ENCODE data around the gene PREB.
"Not testable (repeated sequence)": the region's sequence is repeated elsewhere in the genome, so short reads cannot be mapped to it uniquely, and the experiment has no call there.

The PREB gene

GRCh38 chr2:27125104-27125503 lies 9.3 kb downstream of the PREB start:
- DNase-seq = no peak

- DNase-seq = no peak
Observed at GRCh38 chr2:27123302-27124150, 10.9 kb downstream of the PREB start, which contains the start of gene ABHD1. TSS of gene ABHD1 (plus strand) at chr2:27123815. CDS start at chr2:27123949, 134 bp downstream.

GRCh38 chr2:27122791-27123190 lies 11.6 kb downstream of the PREB start:
- DNase-seq = no peak

- no peak for DNase-seq
Observed at GRCh38 chr2:27121906-27122305, 12.5 kb downstream of the PREB start.

GRCh38 chr2:27119330-27119670 lies 15.1 kb downstream of the PREB start:
- DNase-seq = not testable (repeated sequence)

GRCh38 chr2:27118525-27119329 lies 15.7 kb downstream of the PREB start, which contains the start of gene CGREF1:
TSS of gene CGREF1 (minus strand) at chr2:27119128. CDS start at chr2:27104366, 14,762 bp downstream.
- DNase-seq = no peak

GRCh38 chr2:27117995-27118524 lies 16.4 kb downstream of the PREB start:
- no peak for DNase-seq

- DNase-seq = no peak
Observed at GRCh38 chr2:27115519-27115918, 18.9 kb downstream of the PREB start.

- not testable (repeated sequence) for DNase-seq
Observed at GRCh38 chr2:27111392-27112078, 22.9 kb downstream of the PREB start.

- DNase-seq = not testable (repeated sequence)
Observed at GRCh38 chr2:27110603-27111352, 23.7 kb downstream of the PREB start.

GRCh38 chr2:27109083-27109482 lies 25.4 kb downstream of the PREB start:
- DNase-seq = no peak

GRCh38 chr2:27108221-27108620 lies 26.2 kb downstream of the PREB start:
- no peak for DNase-seq

GRCh38 chr2:27105981-27106380 lies 28.5 kb downstream of the PREB start:
- no peak for DNase-seq

GRCh38 chr2:27102329-27102728 lies 32.1 kb downstream of the PREB start:
- no peak for DNase-seq

- no peak for DNase-seq
Observed at GRCh38 chr2:27100036-27100435, 34.4 kb downstream of the PREB start.

- DNase-seq = no peak
Observed at GRCh38 chr2:27099334-27099955, 35.0 kb downstream of the PREB start.

- DNase-seq = no peak
Observed at GRCh38 chr2:27097341-27097740, 37.1 kb downstream of the PREB start.

- DNase-seq = no peak
Observed at GRCh38 chr2:27096748-27097297, 37.6 kb downstream of the PREB start.

GRCh38 chr2:27095745-27096651 lies 38.4 kb downstream of the PREB start:
- DNase-seq = peak; percentile 77

GRCh38 chr2:27095427-27095744 lies 39.0 kb downstream of the PREB start:
- no peak for DNase-seq

Measured in NCI-H446 treated with DMSO at 0.1 percent for 48 hours (cell line).